Stomach (tissue), 4 donors: ENCODE data around the gene FBRSL1.

Source experiments
- CTCF ChIP-seq, 7 experiments: fragments of 450-650 bp in 4 of 7; fragments of 200-600 bp in 3 of 7; sonication (generic) in 3 of 7; IDR thresholded peaks; one replicate each; pipeline ENCODE4 v1.5.1; 2016 to 2019; ENCODE audit warnings: antibody characterized with exemption in 7 of 7, control low read depth in 2 of 7, mild to moderate bottlenecking in 1 of 7
- EP300 ChIP-seq: sonication (generic); formaldehyde crosslinking; IDR thresholded peaks from one replicate; pipeline ENCODE4 v1.6.1; 2017; ENCODE audit warnings: antibody characterized with exemption
- POLR2A ChIP-seq, 4 donors: fragments of 450-650 bp; IDR thresholded peaks; one replicate each; pipeline ENCODE4 v1.6.1; 2016; ENCODE audit warnings: antibody characterized with exemption in 4 of 4, control low read depth in 2 of 4, mild to moderate bottlenecking in 1 of 4, moderate library complexity in 1 of 4
- POLR2AphosphoS5 ChIP-seq, 3 donors: sonication (generic); formaldehyde crosslinking; IDR thresholded peaks; one replicate each; pipeline ENCODE4 v1.6.1; 2016; ENCODE audit warnings: antibody characterized with exemption in 3 of 3

DNA sequence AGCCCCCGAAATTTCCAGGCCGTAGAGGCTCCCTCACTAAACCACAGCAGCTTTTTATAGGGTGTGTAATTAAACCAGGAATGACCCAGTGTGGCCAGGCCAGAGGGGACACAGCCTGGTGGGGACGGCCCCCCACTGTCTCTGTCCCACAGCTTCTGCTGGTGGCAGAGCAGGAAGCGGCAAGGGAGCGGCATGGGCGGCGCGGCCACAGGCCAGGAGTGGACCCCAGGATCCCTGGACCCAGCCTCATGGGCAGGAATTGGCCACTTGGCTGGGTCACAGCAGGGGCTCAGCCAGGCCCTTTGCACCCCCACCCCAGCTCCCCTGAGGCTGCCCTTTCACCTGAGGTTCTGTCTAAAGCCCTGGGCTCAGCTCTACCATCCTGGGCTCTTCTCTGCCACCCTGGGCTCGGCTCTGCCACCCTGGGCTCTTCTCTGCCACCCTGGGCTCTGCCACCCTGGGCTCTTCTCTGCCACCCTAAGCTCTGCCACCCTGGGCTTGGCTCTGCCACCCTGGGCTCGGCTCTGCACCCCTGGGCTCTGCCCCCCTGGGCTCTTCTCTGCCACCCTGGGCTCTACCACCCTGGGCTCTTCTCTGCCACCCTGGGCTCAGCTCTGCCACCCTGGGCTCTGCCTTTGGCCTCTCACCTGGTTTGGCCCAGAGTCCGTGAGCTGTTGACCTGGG lies 39.3 kb downstream of the FBRSL1 start:
- TF ChIP-seq POLR2A (IDR thresholded peaks at IDR 0.05) (no peak), CTCF (IDR thresholded peaks at IDR 0.05) (no peak), POLR2AphosphoS5 (IDR thresholded peaks at IDR 0.05) (no peak), EP300 (no peak)
